Measurements from ENCODE around the gene OGFR.

OGFR gene

GRCh38 chr20:62806383-62807050 lies 1.9 kb downstream of the OGFR start:
- DNase-seq (no peak), ATAC-seq (replicated peaks) (no peak)
- Mint-ChIP-seq H3K4me3 (peak overlapping the region; percentile 86 to 91), H3K4me1 (peaks cover 28 to 39% of the 10 kb centered on the region in 2 donors), H3K36me3 (peaks cover 21 to 33% of the 10 kb centered on the region in 2 donors), H3K27me3 (no peaks in the 10 kb centered on the region), H3K9me3 (no peaks in the 10 kb centered on the region), H3K27ac (peak overlapping the region; percentile 85)

DNA sequence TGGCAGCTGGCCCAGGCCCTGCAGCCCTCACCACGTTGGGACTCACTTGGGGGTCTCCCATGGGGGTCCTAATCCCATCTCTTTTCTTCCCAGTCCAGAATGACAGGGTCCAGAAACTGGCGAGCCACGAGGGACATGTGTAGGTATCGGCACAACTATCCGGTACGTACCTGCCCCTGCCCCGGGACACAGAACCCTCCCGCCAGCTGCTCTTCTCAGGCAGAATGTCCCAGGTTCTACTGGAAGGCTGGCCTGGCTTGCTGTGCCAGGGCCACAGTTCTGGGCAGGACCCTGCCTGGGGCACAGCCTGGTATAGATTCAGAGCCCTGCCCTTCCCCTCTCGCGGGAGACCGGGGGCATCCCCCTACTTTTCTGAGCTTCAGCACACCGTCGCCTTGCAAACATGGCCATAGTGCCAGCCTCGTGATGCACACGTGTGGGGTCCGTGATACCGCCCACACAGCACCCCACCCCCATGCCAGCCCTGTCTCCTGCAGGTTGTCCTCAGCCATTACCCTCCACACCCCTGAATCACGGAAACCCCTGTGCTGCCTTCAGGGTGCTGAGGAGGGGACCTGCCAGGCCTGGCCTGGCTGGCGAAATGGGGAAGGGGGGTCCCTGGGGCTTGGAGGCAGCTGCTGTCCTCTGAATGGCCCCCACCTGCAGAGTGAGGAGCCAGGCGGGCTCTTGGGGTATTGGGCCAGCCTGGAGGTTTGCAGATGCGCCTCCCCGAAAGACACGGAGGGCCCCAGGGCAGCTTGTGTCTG lies 3.0 kb downstream of the OGFR start:
- H3K9me3 Mint-ChIP-seq, result no peaks in the 10 kb centered on the region
- H3K4me1 Mint-ChIP-seq, result peaks cover 30 to 39% of the 10 kb centered on the region in 2 donors
- no peak for DNase-seq
- H3K27me3 Mint-ChIP-seq, result no peaks in the 10 kb centered on the region
- H3K4me3 Mint-ChIP-seq, result peak overlapping the region in 1 of 2 donors; percentile 56
- no peak overlapping the region for H3K27ac Mint-ChIP-seq
- peaks cover 28 to 43% of the 10 kb centered on the region in 2 donors for H3K36me3 Mint-ChIP-seq
- no peak for ATAC-seq (replicated peaks)

DNA sequence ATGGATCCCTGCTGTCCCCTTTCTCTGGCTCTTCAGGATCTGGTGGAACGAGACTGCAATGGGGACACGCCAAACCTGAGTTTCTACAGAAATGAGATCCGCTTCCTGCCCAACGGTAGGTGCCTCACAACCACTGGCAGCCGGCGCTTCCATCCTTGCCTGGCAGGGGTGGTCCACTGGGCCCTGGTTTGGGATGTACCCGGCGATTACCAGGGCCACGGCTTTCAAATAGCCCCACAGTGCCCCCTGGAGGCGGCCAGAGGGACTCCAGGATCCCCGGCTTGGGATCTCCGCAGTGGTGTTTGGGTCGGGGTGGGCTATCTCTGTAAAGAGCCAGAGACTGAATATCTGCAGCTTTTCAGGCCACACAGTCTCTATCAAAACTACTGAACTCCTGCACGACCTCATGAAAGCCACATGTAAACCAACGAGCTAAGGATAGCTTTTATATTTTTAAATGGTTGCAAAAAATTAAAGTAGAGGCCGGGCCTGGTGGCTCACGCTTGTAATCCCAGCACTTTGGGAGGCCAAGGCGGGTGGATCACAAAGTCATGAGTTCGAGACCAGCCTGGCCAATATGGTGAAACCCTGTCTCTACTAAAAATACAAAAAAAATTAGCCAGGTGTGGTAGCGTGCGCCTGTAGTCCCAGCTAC lies 3.7 kb downstream of the OGFR start:
- H3K27me3 Mint-ChIP-seq, result no peaks in the 10 kb centered on the region
- H3K9me3 Mint-ChIP-seq, result no peaks in the 10 kb centered on the region
- peaks cover 30 to 39% of the 10 kb centered on the region in 2 donors for H3K4me1 Mint-ChIP-seq
- H3K4me3 Mint-ChIP-seq, result peak overlapping the region in 1 of 2 donors; percentile 53
- peak; percentile 47 for DNase-seq
- peak overlapping the region; percentile 31 for H3K27ac Mint-ChIP-seq
- H3K36me3 Mint-ChIP-seq, result peaks cover 28 to 45% of the 10 kb centered on the region in 2 donors
- peak; percentile 57 to 60 for ATAC-seq (replicated peaks)

DNA sequence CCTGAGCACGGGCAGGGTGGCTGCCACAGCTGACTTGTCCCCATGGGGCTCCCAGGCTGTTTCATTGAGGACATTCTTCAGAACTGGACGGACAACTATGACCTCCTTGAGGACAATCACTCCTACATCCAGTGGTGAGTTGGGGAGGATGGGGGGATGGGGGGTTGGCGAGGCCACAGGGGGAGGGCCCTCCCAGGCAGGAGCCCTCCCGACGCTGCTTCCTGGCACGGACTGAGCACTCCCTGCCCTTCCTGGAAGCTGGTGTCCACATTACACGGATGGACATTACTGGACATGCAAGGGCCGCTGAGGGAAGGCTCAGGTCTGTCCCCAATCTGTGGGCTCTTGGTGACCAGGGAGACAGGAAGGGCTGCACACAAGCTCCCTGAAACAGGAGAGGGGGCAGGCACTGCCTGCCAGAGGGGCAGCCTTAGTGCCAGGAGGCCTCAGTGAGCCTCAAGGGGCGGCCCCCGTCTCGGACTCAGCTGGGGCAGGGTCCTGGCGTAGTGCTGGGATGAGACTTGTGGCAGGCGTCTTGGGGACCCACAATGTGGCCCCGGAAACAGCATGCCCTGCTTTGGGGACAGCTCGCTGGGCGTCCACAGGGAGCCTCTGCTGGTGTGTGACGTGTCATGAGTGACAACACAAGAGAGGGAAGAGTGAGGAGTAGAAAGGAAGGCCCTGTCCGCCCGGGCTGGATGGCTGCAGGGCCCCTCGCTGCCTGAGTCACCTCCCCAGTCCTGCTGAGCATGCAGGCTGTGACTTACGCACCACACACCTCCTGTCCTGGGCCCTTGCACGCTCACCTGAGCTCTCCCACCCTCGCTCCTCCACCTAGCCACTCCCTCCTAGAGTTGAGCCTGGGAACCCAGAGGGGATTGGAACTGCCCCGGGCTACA lies 5.1 kb downstream of the OGFR start:
- ATAC-seq (replicated peaks), result no peak
- no peak overlapping the region for H3K27ac Mint-ChIP-seq
- DNase-seq, result no peak
- H3K9me3 Mint-ChIP-seq, result no peaks in the 10 kb centered on the region
- peaks cover 24 to 37% of the 10 kb centered on the region in 2 donors for H3K4me1 Mint-ChIP-seq
- H3K27me3 Mint-ChIP-seq, result peaks cover 5% of the 10 kb centered on the region in 2 donors
- H3K4me3 Mint-ChIP-seq, result no peak overlapping the region
- H3K36me3 Mint-ChIP-seq, result peaks cover 29 to 47% of the 10 kb centered on the region in 2 donors

- no peak overlapping the region for H3K4me3 Mint-ChIP-seq
- H3K4me1 Mint-ChIP-seq, result peaks cover 27 to 41% of the 10 kb centered on the region in 2 donors
- H3K9me3 Mint-ChIP-seq, result no peaks in the 10 kb centered on the region
- H3K36me3 Mint-ChIP-seq, result peaks cover 27 to 46% of the 10 kb centered on the region in 2 donors
- peaks cover 17 to 20% of the 10 kb centered on the region in 2 donors for H3K27me3 Mint-ChIP-seq
- no peak overlapping the region for H3K27ac Mint-ChIP-seq
- DNase-seq (no peak), ATAC-seq (replicated peaks) (no peak)
Observed at GRCh38 chr20:62811320-62811719, 6.7 kb downstream of the OGFR start.

- H3K36me3 Mint-ChIP-seq, result peaks cover 25 to 44% of the 10 kb centered on the region in 2 donors
- DNase-seq, result no peak
- peaks cover 17 to 22% of the 10 kb centered on the region in 2 donors for H3K27me3 Mint-ChIP-seq
- ATAC-seq (replicated peaks), result no peak
- peak overlapping the region; percentile 51 for H3K27ac Mint-ChIP-seq
- no peak overlapping the region for H3K4me3 Mint-ChIP-seq
- no peaks in the 10 kb centered on the region for H3K9me3 Mint-ChIP-seq
- peaks cover 23 to 38% of the 10 kb centered on the region in 2 donors for H3K4me1 Mint-ChIP-seq
Observed at GRCh38 chr20:62811720-62812119, 7.1 kb downstream of the OGFR start.

DNA sequence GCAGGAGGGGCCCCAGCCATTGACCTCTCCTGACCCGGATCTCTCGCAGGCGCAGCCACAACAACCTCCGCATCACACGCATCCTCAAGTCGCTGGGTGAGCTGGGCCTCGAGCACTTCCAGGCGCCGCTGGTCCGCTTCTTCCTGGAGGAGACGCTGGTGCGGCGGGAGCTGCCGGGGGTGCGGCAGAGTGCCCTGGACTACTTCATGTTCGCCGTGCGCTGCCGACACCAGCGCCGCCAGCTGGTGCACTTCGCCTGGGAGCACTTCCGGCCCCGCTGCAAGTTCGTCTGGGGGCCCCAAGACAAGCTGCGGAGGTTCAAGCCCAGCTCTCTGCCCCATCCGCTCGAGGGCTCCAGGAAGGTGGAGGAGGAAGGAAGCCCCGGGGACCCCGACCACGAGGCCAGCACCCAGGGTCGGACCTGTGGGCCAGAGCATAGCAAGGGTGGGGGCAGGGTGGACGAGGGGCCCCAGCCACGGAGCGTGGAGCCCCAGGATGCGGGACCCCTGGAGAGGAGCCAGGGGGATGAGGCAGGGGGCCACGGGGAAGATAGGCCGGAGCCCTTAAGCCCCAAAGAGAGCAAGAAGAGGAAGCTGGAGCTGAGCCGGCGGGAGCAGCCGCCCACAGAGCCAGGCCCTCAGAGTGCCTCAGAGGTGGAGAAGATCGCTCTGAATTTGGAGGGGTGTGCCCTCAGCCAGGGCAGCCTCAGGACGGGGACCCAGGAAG lies 7.7 kb downstream of the OGFR start:
- H3K9me3 Mint-ChIP-seq, result no peaks in the 10 kb centered on the region
- H3K27ac Mint-ChIP-seq, result peak overlapping the region; percentile 42
- peaks cover 17 to 22% of the 10 kb centered on the region in 2 donors for H3K27me3 Mint-ChIP-seq
- ATAC-seq (replicated peaks), result no peak
- H3K4me1 Mint-ChIP-seq, result peaks cover 20 to 32% of the 10 kb centered on the region in 2 donors
- DNase-seq, result no peak
- peaks cover 22 to 41% of the 10 kb centered on the region in 2 donors for H3K36me3 Mint-ChIP-seq
- H3K4me3 Mint-ChIP-seq, result no peak overlapping the region

DNA sequence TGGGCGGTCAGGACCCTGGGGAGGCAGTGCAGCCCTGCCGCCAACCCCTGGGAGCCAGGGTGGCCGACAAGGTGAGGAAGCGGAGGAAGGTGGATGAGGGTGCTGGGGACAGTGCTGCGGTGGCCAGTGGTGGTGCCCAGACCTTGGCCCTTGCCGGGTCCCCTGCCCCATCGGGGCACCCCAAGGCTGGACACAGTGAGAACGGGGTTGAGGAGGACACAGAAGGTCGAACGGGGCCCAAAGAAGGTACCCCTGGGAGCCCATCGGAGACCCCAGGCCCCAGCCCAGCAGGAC lies 8.2 kb downstream of the OGFR start:
- Mint-ChIP-seq H3K9me3 (no peaks in the 10 kb centered on the region), H3K4me1 (peaks cover 15 to 27% of the 10 kb centered on the region in 2 donors), H3K4me3 (no peak overlapping the region), H3K27ac (peak overlapping the region; percentile 42), H3K36me3 (peaks cover 20 to 36% of the 10 kb centered on the region in 2 donors), H3K27me3 (peaks cover 17 to 26% of the 10 kb centered on the region in 2 donors)
- ATAC-seq (replicated peaks) (no peak), DNase-seq (no peak)

DNA sequence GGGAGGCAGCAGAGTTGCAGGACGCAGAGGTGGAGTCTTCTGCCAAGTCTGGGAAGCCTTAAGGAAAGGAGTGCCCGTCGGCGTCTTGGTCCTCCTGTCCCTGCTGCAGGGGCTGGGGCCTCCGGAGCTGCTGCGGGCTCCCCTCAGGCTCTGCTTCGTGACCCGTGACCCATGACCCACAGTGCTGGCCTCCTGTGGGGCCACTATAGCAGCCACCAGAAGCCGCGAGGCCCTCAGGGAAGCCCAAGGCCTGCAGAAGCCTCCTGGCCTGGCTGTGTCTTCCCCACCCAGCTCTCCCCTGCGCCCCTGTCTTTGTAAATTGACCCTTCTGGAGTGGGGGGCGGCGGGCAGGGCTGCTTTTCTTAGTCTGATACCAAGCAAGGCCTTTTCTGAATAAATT lies 9.0 kb downstream of the OGFR start:
- H3K4me3 Mint-ChIP-seq, result no peak overlapping the region
- no peak for DNase-seq
- H3K36me3 Mint-ChIP-seq, result peaks cover 16 to 31% of the 10 kb centered on the region in 2 donors

DNA sequence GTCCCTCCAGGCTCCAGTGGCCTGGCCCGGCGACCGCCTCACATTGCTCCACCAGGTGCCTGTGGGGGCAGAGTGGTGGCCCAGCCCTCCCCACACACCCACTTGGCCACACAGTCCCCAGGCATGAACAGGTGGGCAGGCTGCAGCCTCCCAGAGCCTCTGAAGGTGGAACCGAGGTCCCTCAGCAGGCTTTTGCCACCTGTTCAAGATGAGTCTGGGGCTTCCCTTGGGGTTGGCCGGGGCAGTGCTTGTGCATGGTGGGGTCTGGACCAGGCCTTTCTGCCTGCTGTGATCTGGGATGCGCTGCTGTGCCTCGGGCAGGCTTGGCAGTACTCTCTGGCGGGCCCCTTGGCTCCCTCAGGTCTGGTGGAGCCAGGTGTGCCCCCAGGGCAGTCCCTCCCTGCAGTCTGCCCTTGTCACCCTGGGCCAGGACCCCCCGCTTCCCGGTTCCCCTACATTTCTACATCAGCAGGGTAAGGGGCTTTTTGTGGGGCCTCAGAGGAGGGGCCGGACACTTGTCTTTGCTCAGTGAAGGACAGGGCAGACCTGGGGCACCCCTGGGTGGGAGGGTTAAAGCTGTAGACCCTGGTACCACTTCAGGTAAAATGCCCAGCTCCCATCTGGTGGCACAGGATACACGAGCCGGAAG lies 9.5 kb downstream of the OGFR start:
- Mint-ChIP-seq H3K27ac (peak overlapping the region; percentile 65), H3K4me1 (peaks cover 11 to 21% of the 10 kb centered on the region in 2 donors), H3K36me3 (peaks cover 16 to 29% of the 10 kb centered on the region in 2 donors), H3K4me3 (no peak overlapping the region), H3K27me3 (peaks cover 25 to 39% of the 10 kb centered on the region in 2 donors), H3K9me3 (no peaks in the 10 kb centered on the region)
- ATAC-seq (replicated peaks) (peak; percentile 21 to 23), DNase-seq (no peak)

More for the DNA sequence above, 9.0 kb downstream of the OGFR start:
- H3K27ac Mint-ChIP-seq, result no peak overlapping the region
- H3K9me3 Mint-ChIP-seq, result no peaks in the 10 kb centered on the region
- no peak for ATAC-seq (replicated peaks)
- H3K4me1 Mint-ChIP-seq, result peaks cover 11 to 21% of the 10 kb centered on the region in 2 donors
- peaks cover 24 to 33% of the 10 kb centered on the region in 2 donors for H3K27me3 Mint-ChIP-seq

DNA sequence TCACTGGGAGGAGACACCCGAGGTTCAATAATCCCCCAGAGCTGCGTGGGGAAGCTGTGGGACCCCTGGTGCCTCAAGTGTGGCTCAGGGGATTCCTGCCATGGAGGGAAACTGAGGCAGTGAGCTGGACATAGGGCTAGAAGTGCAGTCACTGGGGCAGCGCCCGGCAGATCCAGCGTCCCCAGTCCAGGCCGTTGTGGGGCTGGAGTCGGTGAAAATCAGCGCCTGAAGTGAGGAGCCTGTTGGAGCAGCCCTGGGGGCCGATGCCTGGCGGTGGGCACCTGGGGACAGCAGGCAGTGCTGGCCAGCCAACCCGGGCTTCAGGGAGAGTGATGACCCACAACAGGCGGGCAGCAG lies 10.1 kb downstream of the OGFR start:
- Mint-ChIP-seq H3K27me3 (peaks cover 25 to 44% of the 10 kb centered on the region in 2 donors), H3K9me3 (no peaks in the 10 kb centered on the region), H3K36me3 (peaks cover 14 to 24% of the 10 kb centered on the region in 2 donors), H3K4me1 (peaks cover 11 to 21% of the 10 kb centered on the region in 2 donors), H3K27ac (peak overlapping the region; percentile 65), H3K4me3 (no peak overlapping the region)
- DNase-seq, result no peak
- ATAC-seq (replicated peaks), result no peak

DNA sequence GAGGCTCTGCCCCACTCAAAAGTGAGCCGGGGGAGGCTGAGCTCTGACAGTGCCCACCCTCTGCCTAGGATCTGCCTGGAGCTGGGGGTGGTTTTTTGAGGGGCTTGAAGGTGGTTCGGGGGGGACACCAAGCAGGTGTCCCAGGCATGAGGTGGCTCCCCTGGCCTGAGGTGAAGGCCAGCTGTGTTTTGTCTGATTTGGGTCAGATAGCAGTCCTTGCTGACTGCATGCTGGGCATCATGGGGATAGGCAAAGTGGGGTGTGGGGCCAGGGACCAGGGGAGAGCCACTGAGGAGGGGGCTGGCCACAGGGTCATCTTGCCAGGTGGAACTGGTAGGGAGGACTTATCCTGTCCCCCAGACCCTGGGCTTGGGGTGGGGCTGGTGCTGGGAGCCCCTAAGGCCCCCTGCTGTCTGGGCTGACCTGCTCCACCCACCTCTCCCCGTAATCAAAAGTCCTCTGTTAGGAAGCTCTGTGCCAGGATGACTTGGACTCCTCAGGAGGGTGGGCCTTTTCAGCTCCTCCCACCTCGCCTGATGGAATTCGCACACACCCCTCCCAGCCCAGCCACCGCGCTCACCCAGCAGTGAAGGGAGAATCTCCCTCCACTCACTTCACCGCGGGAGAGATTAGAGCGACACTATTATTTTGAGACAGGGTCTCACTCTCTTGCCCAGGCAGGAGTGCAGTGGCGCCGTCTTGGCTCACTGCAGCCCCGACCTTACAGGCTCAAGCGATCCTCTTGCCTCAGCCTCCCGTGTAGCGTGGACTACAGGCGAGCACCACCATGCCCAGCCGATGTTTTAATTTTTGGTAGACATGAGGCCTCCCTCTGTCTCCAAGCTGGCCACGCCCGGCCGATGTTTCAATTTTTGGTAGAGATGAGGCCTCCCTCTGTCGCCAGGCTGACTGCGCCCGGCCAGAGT lies 10.7 kb downstream of the OGFR start:
- Mint-ChIP-seq H3K27ac (no peak overlapping the region), H3K4me3 (no peak overlapping the region), H3K9me3 (no peaks in the 10 kb centered on the region), H3K27me3 (peaks cover 28 to 50% of the 10 kb centered on the region in 2 donors), H3K36me3 (peaks cover 12 to 19% of the 10 kb centered on the region in 2 donors), H3K4me1 (peaks cover 11 to 21% of the 10 kb centered on the region in 2 donors)
- no peak for DNase-seq
- peak in 1 of 2 donors; percentile 21 for ATAC-seq (replicated peaks)
